Liver (tissue), 9 donors: ENCODE measurements around the gene ALG12. TPM values are rescaled to one million over a fixed set of nuclear protein-coding genes. Genes with fewer than 3 reads are reported as not detected.

Experiments used
- DNase-seq: peaks from one replicate; pipeline ENCODE4 v3.0.0-alpha.2; 2017; ENCODE audit warnings: low spot score
- H3K27ac ChIP-seq, 2 donors: one replicate each; pipeline ENCODE4 v1.7.0; 2013; ENCODE audit warnings: inconsistent platforms in 2 of 2, low read length in 2 of 2, control low read depth in 1 of 2, low read depth in 1 of 2, mild to moderate bottlenecking in 1 of 2
- H3K27me3 ChIP-seq, 4 donors: one replicate each; pipeline versions ENCODE4 v1.6.1 to v1.7.0; 2013; ENCODE audit warnings: low read length in 3 of 4, inconsistent platforms in 1 of 4, mild to moderate bottlenecking in 1 of 4, moderate library complexity in 1 of 4; ENCODE audit not compliant: control insufficient read depth in 4 of 4, insufficient read depth in 4 of 4
- H3K36me3 ChIP-seq, 4 donors: one replicate each; pipeline versions ENCODE4 v1.6.1 to v1.7.0; 2013; ENCODE audit warnings: low read length in 3 of 4, mild to moderate bottlenecking in 3 of 4, low read depth in 1 of 4, moderate library complexity in 1 of 4; ENCODE audit not compliant: control insufficient read depth in 4 of 4, insufficient read depth in 3 of 4
- H3K4me1 ChIP-seq, 4 donors: one replicate each; pipeline versions ENCODE4 v1.6.1 to v1.7.0; 2013; ENCODE audit warnings: low read length in 3 of 4, mild to moderate bottlenecking in 3 of 4, moderate library complexity in 1 of 4; ENCODE audit not compliant: control insufficient read depth in 4 of 4, insufficient read depth in 4 of 4
- H3K4me3 ChIP-seq, 3 donors: one replicate each; pipeline versions ENCODE4 v1.6.1 to v1.7.0; 2013; ENCODE audit warnings: low read length in 3 of 3, control low read depth in 1 of 3, low read depth in 1 of 3, mild to moderate bottlenecking in 1 of 3
- H3K9ac ChIP-seq, 2 donors: one replicate each; pipeline ENCODE4 v1.7.0; 2013; ENCODE audit warnings: low read length in 2 of 2, mild to moderate bottlenecking in 2 of 2, moderate library complexity in 2 of 2, control low read depth in 1 of 2, low read depth in 1 of 2
- H3K9me3 ChIP-seq, 4 donors: one replicate each; pipeline versions ENCODE4 v1.6.1 to v1.7.0; 2013; ENCODE audit warnings: low read length in 3 of 4; ENCODE audit not compliant: control insufficient read depth in 4 of 4
- CTCF ChIP-seq: fragments of 150-350 bp; IDR thresholded peaks from 2 replicates; pipeline ENCODE4 v1.5.1; 2017; ENCODE audit warnings: improper control_type of control experiment, low read depth, low read length; ENCODE audit not compliant: missing input control
- EGR1 ChIP-seq, 2 donors: IDR thresholded peaks; 2 replicates each; pipeline ENCODE4 v1.6.1; 2016 to 2018; ENCODE audit warnings: antibody characterized with exemption in 2 of 2, low read depth in 2 of 2
- FOXA1 ChIP-seq: IDR thresholded peaks from 2 replicates; pipeline ENCODE4 v1.6.1; 2016; ENCODE audit warnings: antibody characterized with exemption
- FOXA2 ChIP-seq: IDR thresholded peaks from 2 replicates; pipeline ENCODE4 v1.6.1; 2016; ENCODE audit warnings: antibody characterized with exemption
- GABPA ChIP-seq, 2 donors: IDR thresholded peaks in 1 of 2; conservative IDR thresholded peaks in 1 of 2; 2 replicates each; pipeline ENCODE4 v1.6.1; 2016; ENCODE audit warnings: antibody characterized with exemption in 2 of 2, mild to moderate bottlenecking in 1 of 2, moderate library complexity in 1 of 2
- HNF4A ChIP-seq, 2 donors: conservative IDR thresholded peaks; 2 replicates each; pipeline ENCODE4 v1.6.1; 2016; ENCODE audit warnings: antibody characterized with exemption in 2 of 2, mild to moderate bottlenecking in 2 of 2
- HNF4G ChIP-seq: IDR thresholded peaks from 2 replicates; pipeline ENCODE4 v1.6.1; 2016; ENCODE audit warnings: antibody characterized with exemption
- JUND ChIP-seq, 2 donors: IDR thresholded peaks; 2 replicates each; pipeline ENCODE4 v1.6.1; 2016; ENCODE audit warnings: antibody characterized with exemption in 2 of 2
- MAX ChIP-seq: IDR thresholded peaks from 2 replicates; pipeline ENCODE4 v1.6.1; 2016; ENCODE audit warnings: antibody characterized with exemption
- NR2F2 ChIP-seq: IDR thresholded peaks from 2 replicates; pipeline ENCODE4 v1.6.1; 2016; ENCODE audit warnings: antibody characterized with exemption
- RAD21 ChIP-seq, 2 donors: IDR thresholded peaks; 2 replicates each; pipeline ENCODE4 v1.6.1; 2016; ENCODE audit warnings: antibody characterized with exemption in 2 of 2, mild to moderate bottlenecking in 2 of 2
- REST ChIP-seq: IDR thresholded peaks from 2 replicates; pipeline ENCODE4 v1.6.1; 2016; ENCODE audit warnings: antibody characterized with exemption, mild to moderate bottlenecking
- RXRA ChIP-seq, 2 donors: IDR thresholded peaks; 2 replicates each; pipeline ENCODE4 v1.6.1; 2017 to 2018; ENCODE audit warnings: antibody characterized with exemption in 2 of 2, mild to moderate bottlenecking in 1 of 2
- SP1 ChIP-seq: IDR thresholded peaks from 2 replicates; pipeline ENCODE4 v1.6.1; 2018; ENCODE audit warnings: antibody characterized with exemption, mild to moderate bottlenecking
- TAF1 ChIP-seq: conservative IDR thresholded peaks from 2 replicates; pipeline ENCODE4 v1.6.1; 2016; ENCODE audit warnings: antibody characterized with exemption, mild to moderate bottlenecking
- YY1 ChIP-seq: IDR thresholded peaks from 2 replicates; pipeline ENCODE4 v1.6.1; 2016; ENCODE audit warnings: antibody characterized with exemption, mild to moderate bottlenecking
- ZBTB33 ChIP-seq: IDR thresholded peaks from 2 replicates; pipeline ENCODE4 v1.6.1; 2016; ENCODE audit warnings: antibody characterized with exemption
- WGBS: extraction: QIAGEN DNeasy Blood & Tissue Kit; methylation state at CpG from one replicate; pipeline ENCODE4 v1.1.7; 2013; 5-methylcytosine and 5-hydroxymethylcytosine counted together
- polyA plus RNA-seq, 2 donors: library from polyadenylated mRNA; stranded (reverse) in 1 of 2; unstranded in 1 of 2; fragments of 200-250 nt in 1 of 2; fragments of >200 nt in 1 of 2; fragmentation: Nextera tagmentation in 1 of 2; extraction: Ambion mirVana in 1 of 2; gene quantifications; one replicate each; pipeline versions ENCODE4 v1.2.1 to v1.2.3, GENCODE V29; 2013 to 2015
- total RNA-seq, 2 donors: library from RNA; depleted of rRNA; stranded (reverse); fragments of >200 nt; gene quantifications; one replicate each; pipeline ENCODE4 v1.2.3, GENCODE V29; 2014
- TF ChIP-seq, protein P1 (sequence below): IDR thresholded peaks from 2 replicates; pipeline ENCODE4 v1.6.1; 2016; ENCODE audit warnings: antibody characterized with exemption
- donor health status: healthy.
- donor health status: healthy.
- donor health status: healthy.
- donor health status: healthy.
- donor health status: healthy.

ALG12 gene
- total and polyA plus RNA-seq, 4 donors = 10.4 to 20.2 (median 14.0) TPM

DNA sequence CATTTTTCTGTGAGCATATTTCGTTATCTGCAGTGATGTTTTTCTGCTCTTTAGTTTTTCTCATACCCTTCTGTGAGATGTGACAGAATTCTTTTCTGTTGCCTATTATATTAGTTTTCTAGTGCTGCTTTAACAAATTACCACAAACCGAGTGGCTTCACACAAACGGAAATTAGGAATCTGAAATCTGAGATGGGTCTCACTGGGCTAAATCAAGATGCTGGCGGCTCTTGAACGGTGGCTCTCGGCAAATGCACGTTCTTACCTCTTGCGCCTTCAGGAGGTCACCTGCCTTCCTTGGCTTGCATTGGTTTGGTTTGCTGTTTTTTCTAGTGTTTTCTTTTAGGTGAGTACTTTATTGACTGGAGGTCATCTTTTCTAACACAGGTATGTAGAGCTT, 51.6 kb downstream of the ALG12 start:
- TF ChIP-seq TAF1 (no peak), CTCF (no peak), FOXA1 (no peak), MAX (no peak), RXRA (IDR thresholded peaks at IDR 0.05) (no peak), ZBTB33 (no peak), NR2F2 (no peak), HNF4A (conservative IDR thresholded peaks at IDR 0.05) (no peak), RAD21 (IDR thresholded peaks at IDR 0.05) (no peak), GABPA (IDR thresholded peaks at IDR 0.05 in 1 of 2, conservative IDR thresholded peaks at IDR 0.05 in 1 of 2) (no peak), FOXA2 (no peak), JUND (IDR thresholded peaks at IDR 0.05) (no peak), YY1 (no peak), SP1 (no peak), HNF4G (no peak), EGR1 (IDR thresholded peaks at IDR 0.05; ENCODE audit: low read depth in 2 of 2) (no peak), REST (no peak)
- 95% methylated on average over 8 of the region's 8 CpGs for WGBS
- H3K27ac ChIP-seq = no peak overlapping the region

GRCh38 chr22:49866134-49866533, 52.1 kb downstream of the ALG12 start:
- WGBS = 97% methylated on average over 2 of the region's 2 CpGs

More for the DNA sequence above, 51.6 kb downstream of the ALG12 start:
- H3K9ac ChIP-seq = no peak overlapping the region
- no peak for DNase-seq
- H3K27me3 ChIP-seq = no peaks in the 10 kb centered on the region
- H3K4me1 ChIP-seq = no peaks in the 10 kb centered on the region
- peaks cover 0 to 11% (median 5%) of the 10 kb centered on the region in 4 donors for H3K9me3 ChIP-seq
- H3K36me3 ChIP-seq = no peaks in the 10 kb centered on the region
- H3K4me3 ChIP-seq = no peak overlapping the region

More at GRCh38 chr22:49866134-49866533, 52.1 kb downstream of the ALG12 start:
- Histone ChIP-seq H3K36me3 (no peaks in the 10 kb centered on the region), H3K9me3 (peaks cover 0 to 11% (median 5%) of the 10 kb centered on the region in 4 donors), H3K27ac (no peak overlapping the region), H3K4me1 (no peaks in the 10 kb centered on the region), H3K9ac (no peak overlapping the region), H3K27me3 (no peaks in the 10 kb centered on the region), H3K4me3 (no peak overlapping the region)
- TF ChIP-seq SP1 (no peak), FOXA1 (no peak), GABPA (IDR thresholded peaks at IDR 0.05 in 1 of 2, conservative IDR thresholded peaks at IDR 0.05 in 1 of 2) (no peak), RAD21 (IDR thresholded peaks at IDR 0.05) (no peak), TAF1 (no peak), ZBTB33 (no peak), FOXA2 (no peak), CTCF (no peak), JUND (IDR thresholded peaks at IDR 0.05) (no peak), YY1 (no peak), NR2F2 (no peak), HNF4G (no peak)
- TF ChIP-seq, protein P1, sequence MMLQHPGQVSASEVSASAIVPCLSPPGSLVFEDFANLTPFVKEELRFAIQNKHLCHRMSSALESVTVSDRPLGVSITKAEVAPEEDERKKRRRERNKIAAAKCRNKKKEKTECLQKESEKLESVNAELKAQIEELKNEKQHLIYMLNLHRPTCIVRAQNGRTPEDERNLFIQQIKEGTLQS = no peak
- no peak for DNase-seq
